ENCODE data around the gene DQX1.

DNA sequence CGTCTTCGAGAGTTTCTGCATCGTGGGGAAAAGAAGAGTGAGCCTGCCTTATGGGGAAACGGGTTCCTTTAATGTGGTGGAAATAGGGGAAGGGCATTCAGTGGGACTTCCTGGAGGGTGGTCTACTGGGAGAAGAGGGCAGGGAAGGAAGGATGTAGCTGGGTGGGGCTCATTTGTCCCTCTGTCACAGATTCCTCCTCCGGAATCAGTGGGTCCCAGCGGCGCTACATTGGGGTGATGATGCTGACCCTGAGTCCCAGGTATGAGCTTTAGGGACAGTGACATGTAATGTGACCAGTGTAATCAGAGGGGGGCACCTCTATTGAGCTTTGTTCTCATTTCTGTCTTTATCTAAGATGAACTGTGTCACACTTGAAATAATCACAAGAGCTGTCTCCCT lies 5.6 kb upstream of the DQX1 start:
- TF ChIP-seq, protein P1, sequence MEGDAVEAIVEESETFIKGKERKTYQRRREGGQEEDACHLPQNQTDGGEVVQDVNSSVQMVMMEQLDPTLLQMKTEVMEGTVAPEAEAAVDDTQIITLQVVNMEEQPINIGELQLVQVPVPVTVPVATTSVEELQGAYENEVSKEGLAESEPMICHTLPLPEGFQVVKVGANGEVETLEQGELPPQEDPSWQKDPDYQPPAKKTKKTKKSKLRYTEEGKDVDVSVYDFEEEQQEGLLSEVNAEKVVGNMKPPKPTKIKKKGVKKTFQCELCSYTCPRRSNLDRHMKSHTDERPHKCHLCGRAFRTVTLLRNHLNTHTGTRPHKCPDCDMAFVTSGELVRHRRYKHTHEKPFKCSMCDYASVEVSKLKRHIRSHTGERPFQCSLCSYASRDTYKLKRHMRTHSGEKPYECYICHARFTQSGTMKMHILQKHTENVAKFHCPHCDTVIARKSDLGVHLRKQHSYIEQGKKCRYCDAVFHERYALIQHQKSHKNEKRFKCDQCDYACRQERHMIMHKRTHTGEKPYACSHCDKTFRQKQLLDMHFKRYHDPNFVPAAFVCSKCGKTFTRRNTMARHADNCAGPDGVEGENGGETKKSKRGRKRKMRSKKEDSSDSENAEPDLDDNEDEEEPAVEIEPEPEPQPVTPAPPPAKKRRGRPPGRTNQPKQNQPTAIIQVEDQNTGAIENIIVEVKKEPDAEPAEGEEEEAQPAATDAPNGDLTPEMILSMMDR (conservative IDR thresholded peaks at IDR 0.05; ENCODE audit: low read depth, low read length) = no peak
- no peak for TF ChIP-seq EZH2 (IDR thresholded peaks at IDR 0.05; ENCODE audit: borderline replicate concordance, low read depth, low read length, poor library complexity, severe bottlenecking)
